Mesenteric fat pad (tissue), 1 donor: ENCODE measurements around the gene TMC3. TPM values are rescaled to one million over a fixed set of nuclear protein-coding genes. Genes with fewer than 3 reads are reported as not detected.
"Not testable (repeated sequence)": the region's sequence is repeated elsewhere in the genome, so short reads cannot be mapped to it uniquely, and the experiment has no call there.

Experiments
- DNase-seq: peaks from one replicate; pipeline ENCODE4 v3.0.0-alpha.2; 2020; ENCODE audit warnings: low spot score
- total RNA-seq: library from RNA; stranded (reverse); fragmentation: NEBNext Ultra II Directional; extraction: Animal tissue kit (Norgen Biotek cat#: 25700); gene quantifications from one replicate; pipeline ENCODE4 v1.2.1, GENCODE V29; 2021
- donor health status: DM: yes; HTN: yes; CAD: no.

TMC3 gene
- total RNA-seq, 1 donor from 2014 or later: not detected

DNA sequence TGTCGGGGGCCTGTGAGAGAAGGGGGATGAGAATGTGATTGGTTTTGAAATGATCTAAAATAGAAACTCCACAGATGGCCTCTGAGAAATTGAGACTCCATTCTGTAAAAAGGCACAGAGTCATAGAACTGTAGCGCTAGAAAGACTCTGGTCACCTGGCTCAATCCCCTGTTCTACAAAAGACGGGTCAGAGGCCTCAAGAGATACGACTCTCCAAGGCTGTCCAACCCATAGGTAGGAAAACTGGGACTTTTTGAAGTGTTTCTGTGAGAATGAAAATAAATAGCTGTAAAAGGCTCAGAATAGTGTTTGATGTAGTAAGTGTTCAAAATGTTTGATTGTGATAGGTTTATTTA, 11.7 kb upstream of the TMC3 start:
- DNase-seq: no peak

DNA sequence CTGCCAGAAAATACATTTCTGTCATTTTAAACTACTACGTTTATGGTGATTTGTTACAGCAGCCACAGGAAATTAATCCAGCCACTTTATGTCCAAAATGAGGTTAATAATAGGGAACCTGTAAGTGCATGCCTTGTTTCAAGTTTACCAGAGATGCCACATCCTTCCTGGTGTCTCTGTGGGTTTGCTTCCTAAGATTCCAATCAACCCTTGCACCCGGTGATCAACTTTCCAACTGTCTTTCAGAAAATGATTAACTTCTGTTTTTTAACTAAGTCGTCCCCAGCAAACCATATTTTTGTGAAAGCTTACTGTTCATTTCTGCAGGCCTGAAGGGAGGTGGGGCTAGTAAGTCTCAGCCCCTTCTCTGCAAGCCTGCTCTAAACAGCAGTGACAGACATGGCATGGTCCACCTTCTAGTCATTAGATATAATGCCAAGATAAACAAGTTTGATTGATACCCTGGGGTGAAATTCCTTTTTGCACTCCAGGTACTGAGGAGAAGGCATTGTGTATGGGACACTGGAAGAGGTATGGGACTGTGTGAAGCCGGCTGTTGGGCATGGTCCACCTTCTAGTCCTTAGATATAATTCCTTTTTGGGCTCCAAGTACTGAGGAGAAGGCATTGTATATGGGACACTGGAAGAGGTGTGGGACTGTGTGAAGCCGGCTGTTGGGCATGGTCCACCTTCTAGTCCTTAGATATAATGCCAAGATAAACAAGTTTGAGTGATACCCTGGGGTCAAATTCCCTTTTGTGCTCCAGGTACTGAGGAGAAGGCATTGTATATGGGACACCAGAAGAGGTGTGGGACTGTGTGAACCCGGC, 11.1 kb upstream of the TMC3 start:
- no peak for DNase-seq

GRCh38 chr15:81381720-81382119, 7.7 kb upstream of the TMC3 start:
- DNase-seq: no peak

DNA sequence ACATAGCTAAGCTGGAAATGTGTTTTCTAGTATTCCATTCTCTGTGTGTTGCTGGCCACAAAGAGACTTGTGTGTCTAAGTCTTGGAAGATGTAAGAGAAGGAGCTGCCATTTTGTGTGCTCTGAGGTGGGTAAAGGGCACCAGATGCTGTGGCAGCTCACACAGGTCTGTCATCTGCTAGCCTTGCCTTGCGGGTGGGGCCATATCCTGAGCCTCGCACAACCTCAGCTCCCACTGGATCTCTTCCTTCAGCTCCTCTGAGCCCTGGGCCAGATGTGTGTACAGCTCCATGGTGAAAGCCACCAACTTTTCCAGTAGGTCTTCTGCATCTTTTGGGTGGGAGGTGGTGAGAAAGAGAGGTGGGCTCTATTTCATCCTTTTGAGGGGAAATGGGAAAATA, 6.7 kb upstream of the TMC3 start:
- no peak for DNase-seq

GRCh38 chr15:81380203-81380602, 6.2 kb upstream of the TMC3 start:
- DNase-seq: no peak

DNA sequence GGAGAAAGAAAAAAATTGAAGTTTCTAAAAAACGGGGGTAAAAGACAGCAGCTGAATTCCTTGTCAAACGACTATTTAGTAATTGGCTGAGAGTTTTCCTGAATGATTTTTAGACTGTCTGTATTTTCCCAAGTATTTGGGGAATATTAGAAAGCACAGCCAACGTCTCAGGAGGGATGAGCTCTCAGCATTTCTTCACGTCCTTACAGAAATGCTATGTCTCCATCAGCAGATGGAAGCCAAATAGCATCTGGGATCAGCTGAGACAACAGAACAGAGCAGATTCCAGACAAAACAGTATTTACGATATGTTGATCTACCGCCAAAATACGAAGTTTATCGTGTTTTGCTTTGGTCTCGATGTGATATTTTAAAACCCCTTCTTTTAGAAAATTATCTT, 5.3 kb upstream of the TMC3 start:
- no peak for DNase-seq

DNA sequence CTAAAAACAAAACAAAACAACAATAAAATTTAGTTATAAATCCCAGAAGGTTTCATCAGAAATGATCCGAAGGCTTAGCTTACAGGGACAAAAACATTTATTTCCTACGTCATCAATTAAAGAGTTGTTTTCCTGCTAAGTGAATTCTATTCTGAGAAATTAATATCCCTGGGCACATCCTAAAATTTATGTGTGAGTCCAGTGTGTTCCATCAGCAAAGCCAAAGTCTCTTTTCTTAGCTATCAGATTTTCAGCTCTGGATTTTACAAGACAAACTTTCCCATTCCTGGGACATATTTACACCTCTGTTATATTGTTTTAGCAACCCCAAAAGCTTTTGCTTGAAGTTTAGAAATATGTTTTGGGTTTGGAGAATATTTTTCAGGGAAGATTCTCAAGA, 4.4 kb upstream of the TMC3 start:
- no peak for DNase-seq

DNA sequence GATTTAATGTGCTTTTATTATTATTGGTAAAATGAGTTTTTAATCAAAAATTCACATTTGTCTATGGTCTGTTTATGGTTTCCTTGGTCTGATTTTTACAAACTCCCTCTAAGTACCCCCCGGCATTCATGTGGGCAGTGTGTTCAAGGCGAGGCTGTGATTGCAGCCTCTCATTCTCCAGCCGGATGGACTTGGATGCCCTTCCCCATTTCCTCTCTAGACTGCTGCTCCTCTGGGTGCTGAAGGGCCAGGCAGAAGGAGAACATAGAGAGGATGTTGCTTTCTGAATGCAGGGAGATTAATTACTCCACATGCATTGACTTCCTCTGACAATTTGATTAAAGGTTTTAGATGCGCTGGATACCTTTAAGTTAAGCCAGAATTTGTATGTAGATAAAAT, 3.9 kb upstream of the TMC3 start:
- DNase-seq: no peak

DNA sequence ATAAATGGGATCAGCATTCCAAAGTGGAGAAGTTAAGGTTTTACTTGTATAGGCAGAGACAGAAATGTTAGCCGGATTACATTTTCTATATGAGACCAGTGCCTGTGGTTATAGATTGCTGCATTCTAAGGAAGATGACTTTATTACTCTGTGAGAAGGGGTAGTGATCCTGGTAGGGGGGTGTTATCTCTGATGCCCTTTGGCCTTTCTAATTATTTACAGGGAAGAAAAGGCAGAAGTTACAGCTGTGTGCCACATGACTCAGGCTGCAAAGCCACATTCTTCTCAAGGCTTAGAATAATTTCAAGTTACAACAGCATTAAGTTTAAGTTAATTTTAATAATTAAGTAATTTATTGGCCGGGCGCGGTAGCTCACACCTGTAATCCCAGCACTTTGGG, 2.2 kb upstream of the TMC3 start:
- no peak for DNase-seq

- DNase-seq: no peak
Observed at GRCh38 chr15:81375461-81375860, 1.4 kb upstream of the TMC3 start.

DNA sequence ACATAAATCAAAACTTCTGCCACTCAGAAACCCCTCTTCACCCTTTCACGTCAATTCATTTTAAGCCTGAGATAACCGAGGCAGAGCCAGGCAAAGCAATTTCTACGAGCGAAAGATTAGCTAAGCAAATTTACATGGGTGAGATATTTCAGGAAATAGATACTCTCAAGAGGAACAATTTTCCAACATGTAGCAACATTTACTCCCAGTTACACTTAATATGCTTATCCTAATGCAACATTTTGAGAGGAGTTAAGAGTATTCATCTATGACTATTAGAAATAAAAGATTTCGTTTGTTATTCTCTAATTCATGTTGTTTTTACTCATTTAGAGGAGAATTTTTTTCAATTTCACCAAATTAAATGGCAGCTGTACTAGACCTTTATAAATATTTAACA, 837 bp downstream of the TMC3 start:
- DNase-seq: no peak

DNA sequence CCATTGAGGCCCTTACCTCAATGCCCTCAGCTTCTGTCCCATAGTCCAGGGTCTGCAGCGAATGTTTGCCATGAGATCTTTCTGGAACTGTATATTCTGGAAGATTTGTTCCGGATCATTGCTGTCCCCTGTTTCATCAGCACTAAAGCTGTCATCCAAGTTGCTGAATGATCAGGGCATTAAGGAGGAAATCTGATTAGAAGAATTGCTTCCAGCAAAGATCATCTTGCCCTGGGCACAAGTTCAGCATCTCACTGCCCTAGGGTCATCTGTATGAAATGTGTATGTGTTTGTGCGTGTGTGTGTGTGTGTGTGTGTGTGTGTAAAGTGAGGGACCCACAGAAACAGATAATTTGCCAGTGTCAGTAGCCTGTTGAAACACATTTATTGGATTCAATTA, 1.4 kb downstream of the TMC3 start:
- DNase-seq: no peak

GRCh38 chr15:81363718-81364500, 10.1 kb downstream of the TMC3 start:
- no peak for DNase-seq

DNA sequence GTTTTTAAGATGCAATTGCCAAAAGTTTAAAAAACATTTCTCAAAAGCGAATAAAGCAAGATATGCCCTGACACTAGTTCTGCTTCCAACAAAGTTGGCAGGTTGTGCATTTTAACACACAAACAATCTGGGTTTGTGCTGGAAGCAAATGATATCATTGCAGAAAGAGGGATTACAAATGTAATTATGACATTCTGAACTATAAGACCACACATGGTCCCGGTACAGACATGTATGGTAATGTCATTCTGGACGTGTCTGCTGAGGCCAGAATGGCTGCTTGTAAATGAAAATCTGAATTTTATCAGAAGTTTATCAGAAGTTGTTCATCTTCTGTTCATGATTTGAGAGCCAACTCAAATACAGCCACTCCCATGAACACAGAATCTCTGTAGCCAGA, 10.7 kb downstream of the TMC3 start:
- no peak for DNase-seq

DNA sequence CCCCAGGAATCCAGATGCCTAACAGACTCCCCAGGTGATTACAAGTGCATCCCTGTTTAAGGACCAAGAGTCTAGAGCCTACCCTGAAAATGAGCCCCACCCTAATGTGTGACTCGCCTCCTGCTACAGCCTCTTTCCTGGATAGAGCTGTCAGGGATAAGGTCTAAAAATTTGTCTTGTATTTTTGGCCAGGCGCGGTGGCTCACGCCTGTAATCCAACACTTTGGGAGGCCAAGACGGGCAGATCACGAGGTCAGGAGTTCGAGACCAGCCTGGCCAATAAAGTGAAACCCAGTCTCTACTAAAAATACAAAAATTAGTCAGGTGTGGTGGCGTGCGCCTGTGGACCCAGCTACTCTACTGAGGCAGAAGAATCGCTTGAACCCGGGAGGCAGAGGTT, 11.2 kb downstream of the TMC3 start:
- no peak for DNase-seq

GRCh38 chr15:81361891-81362290, 12.1 kb downstream of the TMC3 start:
- no peak for DNase-seq

GRCh38 chr15:81360491-81360890, 13.5 kb downstream of the TMC3 start:
- no peak for DNase-seq

DNA sequence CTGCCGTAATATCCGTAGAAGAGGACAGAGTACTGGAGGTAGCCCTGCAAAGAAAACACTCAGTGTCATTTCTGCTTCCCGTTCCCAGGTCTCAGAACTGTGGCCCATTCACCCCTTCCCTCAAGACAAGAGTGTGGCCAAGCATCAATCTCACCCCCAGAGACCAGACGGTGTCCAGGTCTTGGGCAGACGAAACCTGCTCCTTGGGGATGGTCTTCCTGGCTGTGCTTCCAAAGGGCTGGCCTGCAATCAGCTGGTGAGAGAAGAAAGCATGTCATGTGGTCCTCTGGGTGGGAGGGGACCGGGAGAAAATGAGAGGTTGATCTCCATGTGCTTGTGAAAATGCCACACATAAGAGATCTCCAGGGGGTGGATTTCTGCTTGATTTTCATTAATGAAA, 15.8 kb downstream of the TMC3 start:
- no peak for DNase-seq

DNA sequence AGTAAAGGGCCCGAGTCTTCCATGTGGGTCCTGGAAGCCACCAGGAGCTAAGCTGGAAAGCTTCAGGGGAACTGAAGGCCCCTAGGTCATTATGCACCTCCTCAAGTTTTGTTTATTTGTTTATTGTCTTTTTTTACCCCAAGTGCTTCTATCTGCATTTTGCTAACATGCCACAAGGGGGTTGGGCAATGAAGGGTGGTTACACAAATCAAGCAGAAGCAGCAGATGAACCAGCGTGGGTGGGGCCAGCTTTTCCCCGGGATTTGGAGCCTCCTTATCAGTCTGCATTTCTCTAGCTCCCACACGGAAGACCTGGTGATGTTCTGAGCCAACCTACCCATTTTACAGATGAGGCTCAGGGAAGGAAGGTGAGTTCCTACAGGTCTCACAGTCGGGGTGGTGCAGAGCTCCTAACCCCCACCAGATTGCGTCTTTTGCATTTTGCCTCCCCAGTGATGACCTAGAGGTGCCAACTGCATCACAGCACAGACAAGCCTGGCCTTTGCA, 16.8 kb downstream of the TMC3 start:
- no peak for DNase-seq

DNA sequence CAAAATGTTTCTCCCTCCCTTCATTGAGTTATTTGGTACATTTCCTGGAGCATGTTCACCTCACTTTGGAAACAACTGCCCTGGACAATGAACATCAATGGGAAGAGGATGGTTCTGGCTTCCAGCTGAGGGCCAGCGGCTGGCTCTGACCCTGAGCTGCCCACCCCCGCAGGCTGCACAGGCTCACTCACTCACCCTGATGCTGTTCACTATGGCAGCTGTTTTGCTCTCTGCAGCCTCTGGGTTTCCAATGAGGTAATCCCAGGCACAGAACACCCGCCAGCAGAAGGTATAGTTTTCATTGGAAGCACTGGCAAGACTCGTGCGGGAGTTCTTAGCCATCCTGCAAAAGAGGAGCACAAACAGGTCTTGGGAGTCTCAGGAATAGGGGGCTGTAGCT, 17.8 kb downstream of the TMC3 start:
- DNase-seq: no peak

GRCh38 chr15:81351651-81352050, 22.4 kb downstream of the TMC3 start:
- DNase-seq: no peak

DNA sequence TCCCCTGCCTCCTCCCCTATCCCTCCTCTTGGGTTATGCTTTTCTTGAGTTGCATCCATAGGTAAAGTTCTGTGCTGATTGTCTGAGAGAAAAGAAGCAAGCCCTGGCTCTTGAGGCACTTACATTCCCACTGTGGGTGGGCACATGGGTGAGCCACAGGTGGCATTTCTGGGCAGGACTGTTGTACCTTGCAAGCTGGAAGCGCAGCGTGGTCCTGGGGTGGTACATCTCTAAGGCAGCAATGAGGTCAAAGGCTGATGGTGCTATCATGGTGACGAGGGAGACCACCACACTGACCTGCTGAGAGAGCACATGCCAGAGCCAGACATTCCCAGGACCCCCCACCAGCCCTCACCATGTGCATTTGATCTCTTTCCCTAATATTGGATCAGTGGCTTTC, 24.7 kb downstream of the TMC3 start:
- no peak for DNase-seq

- DNase-seq: not testable (repeated sequence)
Observed at GRCh38 chr15:81348691-81349090, 25.3 kb downstream of the TMC3 start.
